Measurements from ENCODE around the gene KCNQ1.

DNA sequence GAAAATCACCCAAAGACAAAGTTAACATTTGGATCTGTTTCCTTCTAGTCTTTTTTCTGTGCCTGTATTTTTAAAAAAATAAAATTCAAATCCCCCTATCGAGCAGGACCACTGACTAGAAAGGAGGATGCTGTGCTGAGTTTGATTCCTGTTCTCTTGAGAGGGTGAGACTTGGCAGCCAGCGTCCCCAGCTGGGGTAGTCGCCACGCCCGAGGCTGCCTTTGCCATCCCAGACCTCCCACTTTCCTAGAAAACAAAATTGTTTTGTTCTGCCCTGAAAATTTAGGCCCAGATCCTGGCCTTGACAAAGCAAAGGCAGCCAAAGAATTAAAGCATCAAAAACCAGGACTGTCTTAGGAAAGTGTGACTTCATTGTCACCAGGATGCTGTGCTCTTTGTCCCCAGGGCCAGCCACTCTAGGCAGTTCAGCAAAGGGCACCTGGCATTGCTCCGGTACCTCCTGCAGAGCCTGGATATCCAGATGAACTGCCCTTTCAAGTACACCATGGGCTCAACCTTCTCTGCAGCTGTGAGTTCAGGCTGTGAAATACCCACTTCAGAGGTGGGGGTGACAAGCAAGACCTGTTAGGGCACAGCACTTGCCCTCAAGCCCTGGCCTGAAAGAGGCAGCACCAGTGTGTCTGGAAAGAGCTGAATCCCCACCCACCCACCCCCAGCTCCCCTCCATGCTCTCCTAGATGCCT, 210.4 kb downstream of the KCNQ1 start:
- TF ChIP-seq, protein P1, sequence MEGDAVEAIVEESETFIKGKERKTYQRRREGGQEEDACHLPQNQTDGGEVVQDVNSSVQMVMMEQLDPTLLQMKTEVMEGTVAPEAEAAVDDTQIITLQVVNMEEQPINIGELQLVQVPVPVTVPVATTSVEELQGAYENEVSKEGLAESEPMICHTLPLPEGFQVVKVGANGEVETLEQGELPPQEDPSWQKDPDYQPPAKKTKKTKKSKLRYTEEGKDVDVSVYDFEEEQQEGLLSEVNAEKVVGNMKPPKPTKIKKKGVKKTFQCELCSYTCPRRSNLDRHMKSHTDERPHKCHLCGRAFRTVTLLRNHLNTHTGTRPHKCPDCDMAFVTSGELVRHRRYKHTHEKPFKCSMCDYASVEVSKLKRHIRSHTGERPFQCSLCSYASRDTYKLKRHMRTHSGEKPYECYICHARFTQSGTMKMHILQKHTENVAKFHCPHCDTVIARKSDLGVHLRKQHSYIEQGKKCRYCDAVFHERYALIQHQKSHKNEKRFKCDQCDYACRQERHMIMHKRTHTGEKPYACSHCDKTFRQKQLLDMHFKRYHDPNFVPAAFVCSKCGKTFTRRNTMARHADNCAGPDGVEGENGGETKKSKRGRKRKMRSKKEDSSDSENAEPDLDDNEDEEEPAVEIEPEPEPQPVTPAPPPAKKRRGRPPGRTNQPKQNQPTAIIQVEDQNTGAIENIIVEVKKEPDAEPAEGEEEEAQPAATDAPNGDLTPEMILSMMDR (IDR thresholded peaks at IDR 0.05) = no peak
- TF ChIP-seq EP300 (IDR thresholded peaks at IDR 0.05; ENCODE audit: borderline replicate concordance in 1 of 2, low read depth in 1 of 2, low read length in 1 of 2) (no peak), SIN3A (IDR thresholded peaks at IDR 0.05; ENCODE audit: borderline replicate concordance, low read depth, low read length) (no peak), RFX5 (IDR thresholded peaks at IDR 0.05; ENCODE audit: low read length) (no peak), RAD21 (IDR thresholded peaks at IDR 0.05; ENCODE audit: low read length) (no peak), RXRA (IDR thresholded peaks at IDR 0.05; ENCODE audit: borderline replicate concordance, low read depth) (no peak), MEF2A (IDR thresholded peaks at IDR 0.05; ENCODE audit: borderline replicate concordance, low read depth) (no peak)
- TF ChIP-seq, protein P2, sequence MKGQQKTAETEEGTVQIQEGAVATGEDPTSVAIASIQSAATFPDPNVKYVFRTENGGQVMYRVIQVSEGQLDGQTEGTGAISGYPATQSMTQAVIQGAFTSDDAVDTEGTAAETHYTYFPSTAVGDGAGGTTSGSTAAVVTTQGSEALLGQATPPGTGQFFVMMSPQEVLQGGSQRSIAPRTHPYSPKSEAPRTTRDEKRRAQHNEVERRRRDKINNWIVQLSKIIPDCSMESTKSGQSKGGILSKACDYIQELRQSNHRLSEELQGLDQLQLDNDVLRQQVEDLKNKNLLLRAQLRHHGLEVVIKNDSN (IDR thresholded peaks at IDR 0.05; ENCODE audit: borderline replicate concordance, low read depth) = no peak

Data from SK-N-SH (cell line).